IPS-18a (cell line): ENCODE data around the gene NOX4.
"Not testable (repeated sequence)": the region's sequence is repeated elsewhere in the genome, so short reads cannot be mapped to it uniquely, and the experiment has no call there.

Experiments
- H3K27ac ChIP-seq: one replicate; pipeline ENCODE4 v1.5.1; 2013; ENCODE audit warnings: low read length
- H3K27me3 ChIP-seq: one replicate; pipeline ENCODE4 v1.6.1; 2013; ENCODE audit warnings: mild to moderate bottlenecking, low read length; ENCODE audit not compliant: control insufficient read depth, insufficient read depth
- H3K36me3 ChIP-seq: one replicate; pipeline ENCODE4 v1.6.1; 2013; ENCODE audit warnings: low read depth, low read length; ENCODE audit not compliant: control insufficient read depth
- H3K4me1 ChIP-seq: one replicate; pipeline ENCODE4 v1.6.1; 2013; ENCODE audit warnings: low read depth, low read length; ENCODE audit not compliant: control insufficient read depth
- H3K4me3 ChIP-seq: one replicate; pipeline ENCODE4 v1.5.1; 2013; ENCODE audit warnings: low read length
- H3K9ac ChIP-seq: one replicate; pipeline ENCODE4 v1.6.1; 2013; ENCODE audit warnings: mild to moderate bottlenecking, low read length, moderate library complexity
- H3K9me3 ChIP-seq: one replicate; pipeline ENCODE4 v1.6.1; 2013; ENCODE audit warnings: low read depth, low read length; ENCODE audit not compliant: control insufficient read depth

The NOX4 gene

GRCh38 chr11:89457190-89457589 lies 34.0 kb downstream of the NOX4 start:
- Histone ChIP-seq H3K4me1 (no peaks in the 10 kb centered on the region), H3K36me3 (no peaks in the 10 kb centered on the region), H3K4me3 (no peak overlapping the region), H3K27me3 (no peaks in the 10 kb centered on the region), H3K27ac (no peak overlapping the region), H3K9ac (no peak overlapping the region), H3K9me3 (no peaks in the 10 kb centered on the region)

- H3K27me3 ChIP-seq, result no peaks in the 10 kb centered on the region
- H3K9me3 ChIP-seq, result no peaks in the 10 kb centered on the region
- no peak overlapping the region for H3K4me3 ChIP-seq
- H3K27ac ChIP-seq, result no peak overlapping the region
- H3K9ac ChIP-seq, result no peak overlapping the region
- no peaks in the 10 kb centered on the region for H3K4me1 ChIP-seq
- no peaks in the 10 kb centered on the region for H3K36me3 ChIP-seq
Measured at GRCh38 chr11:89456681-89457080, 34.5 kb downstream of the NOX4 start.

- H3K9me3 ChIP-seq, result no peaks in the 10 kb centered on the region
- H3K27me3 ChIP-seq, result no peaks in the 10 kb centered on the region
- H3K36me3 ChIP-seq, result no peaks in the 10 kb centered on the region
- H3K4me1 ChIP-seq, result no peaks in the 10 kb centered on the region
- no peak overlapping the region for H3K27ac ChIP-seq
- no peak overlapping the region for H3K9ac ChIP-seq
- no peak overlapping the region for H3K4me3 ChIP-seq
Measured at GRCh38 chr11:89452780-89453179, 38.4 kb downstream of the NOX4 start.

- no peak overlapping the region for H3K9ac ChIP-seq
- no peaks in the 10 kb centered on the region for H3K9me3 ChIP-seq
- no peak overlapping the region for H3K27ac ChIP-seq
- no peaks in the 10 kb centered on the region for H3K27me3 ChIP-seq
- H3K4me3 ChIP-seq, result no peak overlapping the region
- no peaks in the 10 kb centered on the region for H3K36me3 ChIP-seq
- H3K4me1 ChIP-seq, result no peaks in the 10 kb centered on the region
Measured at GRCh38 chr11:89447845-89448244, 43.3 kb downstream of the NOX4 start.

GRCh38 chr11:89443361-89444322 lies 47.5 kb downstream of the NOX4 start:
- H3K27me3 ChIP-seq, result no peaks in the 10 kb centered on the region
- no peak overlapping the region for H3K9ac ChIP-seq
- H3K4me1 ChIP-seq, result no peaks in the 10 kb centered on the region
- H3K9me3 ChIP-seq, result no peaks in the 10 kb centered on the region
- H3K4me3 ChIP-seq, result no peak overlapping the region
- H3K36me3 ChIP-seq, result no peaks in the 10 kb centered on the region
- H3K27ac ChIP-seq, result no peak overlapping the region

- Histone ChIP-seq H3K27me3 (no peaks in the 10 kb centered on the region), H3K4me1 (no peaks in the 10 kb centered on the region), H3K9ac (no peak overlapping the region), H3K36me3 (no peaks in the 10 kb centered on the region), H3K4me3 (no peak overlapping the region), H3K27ac (no peak overlapping the region), H3K9me3 (no peaks in the 10 kb centered on the region)
Measured at GRCh38 chr11:89442801-89443200, 48.4 kb downstream of the NOX4 start.

- Histone ChIP-seq H3K9ac (no peak overlapping the region), H3K4me1 (no peaks in the 10 kb centered on the region), H3K27me3 (no peaks in the 10 kb centered on the region), H3K27ac (no peak overlapping the region), H3K36me3 (no peaks in the 10 kb centered on the region), H3K9me3 (no peaks in the 10 kb centered on the region), H3K4me3 (no peak overlapping the region)
Measured at GRCh38 chr11:89441606-89442005, 49.6 kb downstream of the NOX4 start.

- no peaks in the 10 kb centered on the region for H3K27me3 ChIP-seq
- H3K4me1 ChIP-seq, result no peaks in the 10 kb centered on the region
- no peak overlapping the region for H3K27ac ChIP-seq
- H3K9me3 ChIP-seq, result no peaks in the 10 kb centered on the region
- H3K36me3 ChIP-seq, result no peaks in the 10 kb centered on the region
- H3K9ac ChIP-seq, result no peak overlapping the region
- no peak overlapping the region for H3K4me3 ChIP-seq
Measured at GRCh38 chr11:89437317-89437716, 53.9 kb downstream of the NOX4 start.

GRCh38 chr11:89436071-89436470 lies 55.1 kb downstream of the NOX4 start:
- H3K27me3 ChIP-seq, result no peaks in the 10 kb centered on the region
- H3K9ac ChIP-seq, result no peak overlapping the region
- H3K4me1 ChIP-seq, result no peaks in the 10 kb centered on the region
- H3K9me3 ChIP-seq, result no peaks in the 10 kb centered on the region
- no peak overlapping the region for H3K4me3 ChIP-seq
- H3K36me3 ChIP-seq, result no peaks in the 10 kb centered on the region
- H3K27ac ChIP-seq, result no peak overlapping the region

- no peak overlapping the region for H3K27ac ChIP-seq
- no peak overlapping the region for H3K9ac ChIP-seq
- H3K36me3 ChIP-seq, result no peaks in the 10 kb centered on the region
- no peaks in the 10 kb centered on the region for H3K4me1 ChIP-seq
- no peaks in the 10 kb centered on the region for H3K9me3 ChIP-seq
- no peaks in the 10 kb centered on the region for H3K27me3 ChIP-seq
- no peak overlapping the region for H3K4me3 ChIP-seq
Measured at GRCh38 chr11:89433278-89433677, 57.9 kb downstream of the NOX4 start.

- not testable (repeated sequence) for H3K27me3 ChIP-seq, H3K4me3 ChIP-seq, H3K36me3 ChIP-seq, H3K9ac ChIP-seq, H3K4me1 ChIP-seq, H3K9me3 ChIP-seq, H3K27ac ChIP-seq
Measured at GRCh38 chr11:89432182-89432581, 59.0 kb downstream of the NOX4 start.

GRCh38 chr11:89426501-89426900 lies 64.7 kb downstream of the NOX4 start:
- not testable (repeated sequence) for H3K9me3 ChIP-seq, H3K4me1 ChIP-seq, H3K27ac ChIP-seq

More at GRCh38 chr11:89426501-89426900, 64.7 kb downstream of the NOX4 start:
- H3K4me3 ChIP-seq, H3K36me3 ChIP-seq, H3K9ac ChIP-seq, H3K27me3 ChIP-seq: not testable (repeated sequence)
